Activated naive CD4-positive, alpha-beta T cell treated with anti-CD3 and anti-CD28 coated beads, Interleukin-2, amount 50 U/mL, for 24 hours (primary cell): Measurements from ENCODE around the gene SAT2.
A peak's percentile ranks its signal among the peaks of the same experiment; 100 is the strongest.

Experiments
- H3K27ac Mint-ChIP-seq: one replicate; pipeline ENCODE4 v1.8.0; 2021; ENCODE audit warnings: mild to moderate bottlenecking, mixed read lengths
- H3K27me3 Mint-ChIP-seq: one replicate; pipeline ENCODE4 v1.8.0; 2021; ENCODE audit warnings: mixed read lengths
- H3K36me3 Mint-ChIP-seq: one replicate; pipeline ENCODE4 v1.8.0; 2021; ENCODE audit warnings: mixed read lengths
- H3K4me1 Mint-ChIP-seq: one replicate; pipeline ENCODE4 v1.8.0; 2021; ENCODE audit warnings: mixed read lengths
- H3K4me3 Mint-ChIP-seq: one replicate; pipeline ENCODE4 v1.8.0; 2021; ENCODE audit warnings: mild to moderate bottlenecking, mixed read lengths
- H3K9me3 Mint-ChIP-seq: one replicate; pipeline ENCODE4 v1.8.0; 2021; ENCODE audit warnings: mixed read lengths

Gene SAT2

DNA sequence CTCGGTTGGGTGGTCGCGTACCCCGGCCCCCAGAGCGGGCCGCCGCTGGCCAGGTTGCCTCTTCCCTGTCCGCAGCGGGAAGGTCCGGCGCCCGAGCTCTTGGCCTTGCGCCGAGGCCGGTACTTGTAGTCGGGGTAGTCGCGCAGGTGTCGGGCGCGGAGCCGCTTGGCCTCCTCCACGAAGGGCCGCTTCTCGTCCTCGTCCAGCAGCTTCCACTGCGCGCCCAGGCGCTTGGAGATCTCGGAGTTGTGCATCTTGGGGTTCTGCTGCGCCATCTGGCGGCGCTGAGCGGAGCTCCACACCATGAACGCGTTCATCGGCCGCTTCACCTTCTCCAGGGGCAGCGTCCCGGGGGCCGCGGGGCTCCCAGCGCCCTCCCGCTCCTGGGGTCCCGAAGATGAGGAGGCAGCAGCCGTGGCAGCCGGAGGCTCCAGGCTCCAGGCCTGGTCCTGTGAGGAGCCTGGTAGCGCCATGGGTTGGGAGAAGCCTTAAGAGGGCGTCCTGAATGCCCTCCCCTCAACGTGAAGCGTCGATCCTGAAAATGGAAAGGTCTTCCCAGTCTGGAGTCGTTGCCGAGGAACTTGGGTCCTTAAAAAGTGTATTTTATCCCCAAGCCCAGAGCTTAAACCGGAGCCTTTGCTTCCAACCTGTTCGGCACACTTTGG lies 38.3 kb downstream of the SAT2 start:
- no peak overlapping the region for H3K4me3 Mint-ChIP-seq
- H3K9me3 Mint-ChIP-seq, result no peaks in the 10 kb centered on the region
- no peaks in the 10 kb centered on the region for H3K27me3 Mint-ChIP-seq
- H3K27ac Mint-ChIP-seq, result no peak overlapping the region
- peaks cover 14% of the 10 kb centered on the region for H3K4me1 Mint-ChIP-seq
- peaks cover 16% of the 10 kb centered on the region for H3K36me3 Mint-ChIP-seq

- Mint-ChIP-seq H3K36me3 (peaks cover 12% of the 10 kb centered on the region), H3K27me3 (no peaks in the 10 kb centered on the region), H3K4me1 (peaks cover 20% of the 10 kb centered on the region), H3K27ac (no peak overlapping the region), H3K9me3 (no peaks in the 10 kb centered on the region), H3K4me3 (no peak overlapping the region)
Observed at GRCh38 chr17:7588553-7589203, 38.9 kb downstream of the SAT2 start.

GRCh38 chr17:7587420-7588151 lies 40.0 kb downstream of the SAT2 start:
- no peak overlapping the region for H3K4me3 Mint-ChIP-seq
- peak overlapping the region; percentile 86 for H3K27ac Mint-ChIP-seq
- H3K27me3 Mint-ChIP-seq, result no peaks in the 10 kb centered on the region
- no peaks in the 10 kb centered on the region for H3K9me3 Mint-ChIP-seq
- peaks cover 20% of the 10 kb centered on the region for H3K4me1 Mint-ChIP-seq
- H3K36me3 Mint-ChIP-seq, result peaks cover 7% of the 10 kb centered on the region

DNA sequence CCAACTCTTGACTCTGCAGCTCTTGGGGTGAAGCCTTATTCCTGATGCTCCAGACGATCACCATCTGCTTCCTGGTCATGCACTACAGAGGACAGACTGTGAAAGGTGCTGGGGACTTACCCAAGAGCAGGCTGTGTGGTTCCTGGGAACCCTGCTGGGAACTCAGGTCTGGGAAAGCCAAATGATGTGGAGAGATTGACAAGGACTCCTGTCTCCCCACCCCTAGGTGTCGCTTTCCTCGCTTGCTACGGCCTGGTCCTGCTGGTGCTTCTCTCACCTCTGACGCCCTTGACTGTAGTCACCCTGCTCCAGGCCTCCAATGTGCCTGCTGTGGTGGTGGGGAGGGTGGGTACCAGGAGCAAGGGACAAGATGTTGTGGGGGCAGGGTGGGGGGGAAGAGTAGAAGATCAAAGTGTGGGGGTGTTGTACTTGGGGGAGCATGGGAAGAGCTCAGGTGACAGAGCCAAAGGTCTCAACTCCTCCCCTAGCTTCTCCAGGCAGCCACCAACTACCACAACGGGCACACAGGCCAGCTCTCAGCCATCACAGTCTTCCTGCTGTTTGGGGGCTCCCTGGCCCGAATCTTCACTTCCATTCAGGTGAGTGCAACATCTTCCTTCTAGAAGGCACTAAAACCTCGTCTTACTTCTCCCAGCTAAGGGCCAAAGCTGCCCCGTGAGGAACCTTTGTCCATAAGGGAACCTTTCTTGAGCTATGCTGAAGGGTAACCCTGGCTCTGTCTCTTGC lies 40.8 kb downstream of the SAT2 start:
- Mint-ChIP-seq H3K4me1 (peaks cover 27% of the 10 kb centered on the region), H3K36me3 (peaks cover 9% of the 10 kb centered on the region), H3K4me3 (no peak overlapping the region), H3K27ac (peak overlapping the region; percentile 86), H3K27me3 (no peaks in the 10 kb centered on the region), H3K9me3 (no peaks in the 10 kb centered on the region)

DNA sequence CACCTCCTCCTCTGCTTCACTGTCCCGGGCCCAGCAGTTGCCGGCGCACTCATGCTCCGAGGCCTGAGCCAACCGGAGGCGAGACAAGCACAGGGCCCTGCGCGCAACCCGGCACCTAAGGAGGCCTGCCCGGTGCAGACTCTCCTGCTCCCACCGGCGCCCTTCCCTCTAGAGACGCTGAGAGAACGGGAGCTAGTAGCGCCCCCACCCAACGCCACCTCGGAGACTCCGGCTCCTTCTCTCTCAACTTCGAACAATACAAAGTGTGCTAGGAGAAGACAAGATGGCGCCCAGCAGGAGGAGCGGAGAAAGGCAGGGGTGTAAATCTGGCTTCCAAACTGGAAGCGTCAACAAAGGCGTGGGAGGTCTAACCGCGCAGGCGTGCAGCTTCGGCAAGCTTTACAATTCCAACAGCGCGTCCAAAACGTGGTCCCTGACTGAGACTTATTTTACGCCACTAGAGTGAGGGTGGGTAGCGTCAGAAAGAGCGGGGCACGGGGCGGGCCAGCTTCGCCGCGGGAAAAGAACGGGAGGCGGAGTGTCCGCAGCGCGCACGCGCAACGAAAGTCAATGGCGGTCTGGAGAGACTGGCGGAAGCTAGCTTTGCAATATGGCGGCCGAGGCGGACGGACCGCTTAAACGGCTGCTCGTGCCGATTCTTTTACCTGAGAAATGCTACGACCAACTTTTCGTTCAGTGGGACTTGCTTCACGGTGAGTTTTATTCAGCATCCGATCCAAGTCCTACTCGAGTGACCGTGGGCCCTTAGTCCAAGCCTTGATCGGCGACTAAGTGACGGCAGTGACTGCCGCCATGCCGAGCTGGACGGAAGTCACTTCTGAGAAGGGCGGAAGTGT lies 44.1 kb downstream of the SAT2 start, which contains the start of gene MPDU1:
Gene MPDU1, plus strand, starts transcription at position 600 of the 857 bp plus-strand sequence. Its CDS starts 11 bp downstream, at position 611.
- H3K9me3 Mint-ChIP-seq, result no peaks in the 10 kb centered on the region
- peaks cover 8% of the 10 kb centered on the region for H3K36me3 Mint-ChIP-seq
- no peaks in the 10 kb centered on the region for H3K27me3 Mint-ChIP-seq
- H3K4me3 Mint-ChIP-seq, result peak within 1 kb of the TSS; percentile 97
- H3K27ac Mint-ChIP-seq, result peak within 1 kb of the TSS; percentile 100
- H3K4me1 Mint-ChIP-seq, result peaks cover 60% of the 10 kb centered on the region

DNA sequence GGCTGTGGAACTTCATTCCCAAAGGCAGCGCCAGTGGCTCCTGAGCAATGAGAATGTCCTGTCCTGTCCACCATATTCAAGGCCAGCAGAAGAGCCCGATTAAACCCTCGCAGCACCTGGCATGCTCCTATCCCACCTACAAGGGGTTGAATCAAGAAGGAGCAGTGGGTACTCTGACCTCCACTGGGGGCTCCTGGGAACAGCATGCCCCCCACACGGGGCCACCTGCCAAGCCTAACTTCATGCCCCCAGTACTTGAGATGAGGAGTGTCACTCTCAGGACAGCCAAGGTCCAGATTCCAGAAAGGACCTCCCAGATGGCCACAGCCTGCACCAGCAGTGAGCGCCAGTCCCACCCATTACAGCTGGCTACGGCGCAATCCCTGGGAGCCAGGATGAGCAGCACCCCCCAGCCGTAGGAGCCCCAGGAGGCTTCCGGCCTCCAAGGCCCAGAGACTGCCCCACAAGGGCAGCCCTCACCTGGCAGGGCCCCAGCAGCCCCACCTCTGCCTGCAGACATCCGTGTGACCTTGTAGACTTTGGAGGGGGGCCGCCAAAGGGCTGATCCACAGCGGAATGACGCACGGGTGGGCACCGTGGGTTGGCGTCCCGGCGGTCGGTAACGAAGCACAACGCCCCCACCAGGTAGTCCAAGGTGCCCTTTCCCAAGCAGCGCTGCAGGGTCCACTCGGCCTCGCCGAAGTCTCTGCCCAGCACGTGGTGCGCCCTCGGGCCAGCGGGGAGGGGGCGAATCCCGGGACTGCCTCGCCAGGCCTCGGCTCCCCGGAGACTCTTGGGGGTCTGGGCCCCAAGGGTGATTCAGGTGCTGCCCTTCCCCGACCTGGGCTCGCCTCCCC lies 45.0 kb downstream of the SAT2 start:
- Mint-ChIP-seq H3K36me3 (peaks cover 15% of the 10 kb centered on the region), H3K9me3 (no peaks in the 10 kb centered on the region), H3K27ac (peak overlapping the region; percentile 100), H3K4me3 (peak overlapping the region; percentile 54), H3K4me1 (peaks cover 68% of the 10 kb centered on the region), H3K27me3 (no peaks in the 10 kb centered on the region)

GRCh38 chr17:7580604-7581575 lies 46.7 kb downstream of the SAT2 start:
- Mint-ChIP-seq H3K27ac (peak overlapping the region; percentile 32), H3K27me3 (no peaks in the 10 kb centered on the region), H3K4me3 (peak overlapping the region; percentile 9), H3K4me1 (peaks cover 83% of the 10 kb centered on the region), H3K9me3 (no peaks in the 10 kb centered on the region), H3K36me3 (peaks cover 23% of the 10 kb centered on the region)

DNA sequence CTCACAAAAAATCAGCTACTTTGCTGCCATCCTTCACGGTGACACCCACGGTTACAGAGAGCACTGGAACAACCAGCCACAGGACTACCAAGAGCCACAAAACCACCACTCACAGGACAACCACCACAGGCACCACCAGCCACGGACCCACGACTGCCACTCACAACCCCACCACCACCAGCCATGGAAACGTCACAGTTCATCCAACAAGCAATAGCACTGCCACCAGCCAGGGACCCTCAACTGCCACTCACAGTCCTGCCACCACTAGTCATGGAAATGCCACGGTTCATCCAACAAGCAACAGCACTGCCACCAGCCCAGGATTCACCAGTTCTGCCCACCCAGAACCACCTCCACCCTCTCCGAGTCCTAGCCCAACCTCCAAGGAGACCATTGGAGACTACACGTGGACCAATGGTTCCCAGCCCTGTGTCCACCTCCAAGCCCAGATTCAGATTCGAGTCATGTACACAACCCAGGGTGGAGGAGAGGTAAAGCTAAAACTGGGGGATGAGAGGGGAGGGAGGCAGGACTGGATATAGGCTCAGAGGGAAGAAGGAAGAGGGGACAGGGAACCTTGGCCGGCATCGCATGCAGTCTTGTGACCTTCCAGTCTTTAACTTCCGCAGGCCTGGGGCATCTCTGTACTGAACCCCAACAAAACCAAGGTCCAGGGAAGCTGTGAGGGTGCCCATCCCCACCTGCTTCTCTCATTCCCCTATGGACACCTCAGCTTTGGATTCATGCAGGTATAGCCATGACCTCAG lies 47.6 kb downstream of the SAT2 start:
- H3K4me1 Mint-ChIP-seq, result peaks cover 82% of the 10 kb centered on the region
- H3K4me3 Mint-ChIP-seq, result peak overlapping the region; percentile 81
- H3K36me3 Mint-ChIP-seq, result peaks cover 24% of the 10 kb centered on the region
- H3K27ac Mint-ChIP-seq, result peak overlapping the region; percentile 95
- H3K9me3 Mint-ChIP-seq, result no peaks in the 10 kb centered on the region
- H3K27me3 Mint-ChIP-seq, result no peaks in the 10 kb centered on the region

GRCh38 chr17:7579001-7579833 lies 48.4 kb downstream of the SAT2 start, which contains the start of gene CD68:
Gene CD68 (plus strand): TSS chr17:7579638. CDS start chr17:7579678, 40 bp downstream.
- peak within 1 kb of the TSS; percentile 81 for H3K4me3 Mint-ChIP-seq

DNA sequence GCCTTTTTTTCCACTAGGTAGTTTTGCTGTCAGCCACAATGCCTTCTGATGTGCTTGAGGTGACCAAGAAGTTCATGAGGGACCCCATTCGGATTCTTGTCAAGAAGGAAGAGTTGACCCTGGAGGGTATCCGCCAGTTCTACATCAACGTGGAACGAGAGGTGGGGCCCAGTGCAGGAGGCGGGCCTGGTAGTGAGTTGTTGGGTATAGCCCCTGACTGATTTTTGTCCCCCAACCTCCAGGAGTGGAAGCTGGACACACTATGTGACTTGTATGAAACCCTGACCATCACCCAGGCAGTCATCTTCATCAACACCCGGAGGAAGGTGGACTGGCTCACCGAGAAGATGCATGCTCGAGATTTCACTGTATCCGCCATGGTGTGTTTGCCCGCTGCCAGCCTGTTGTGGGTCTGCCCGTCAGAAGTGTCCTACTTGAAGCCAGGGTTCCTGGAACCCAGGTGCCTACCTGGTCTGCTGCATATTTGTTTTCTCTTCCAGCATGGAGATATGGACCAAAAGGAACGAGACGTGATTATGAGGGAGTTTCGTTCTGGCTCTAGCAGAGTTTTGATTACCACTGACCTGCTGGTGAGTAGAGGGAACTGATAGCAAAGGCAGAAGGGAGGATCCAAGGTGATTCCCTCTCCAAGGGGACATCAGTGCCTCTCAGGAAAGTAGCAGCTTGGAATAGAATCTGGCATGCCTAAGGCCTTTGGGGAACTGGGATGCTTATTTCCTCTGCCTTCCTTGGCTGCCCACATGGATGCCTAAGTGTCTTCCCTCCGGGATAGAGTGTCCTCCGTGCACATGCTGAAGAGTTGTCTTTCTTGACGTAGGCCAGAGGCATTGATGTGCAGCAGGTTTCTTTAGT lies 50.1 kb downstream of the SAT2 start:
- H3K36me3 Mint-ChIP-seq, result peaks cover 36% of the 10 kb centered on the region
- H3K4me3 Mint-ChIP-seq, result peak overlapping the region; percentile 98
- peaks cover 74% of the 10 kb centered on the region for H3K4me1 Mint-ChIP-seq
- H3K9me3 Mint-ChIP-seq, result no peaks in the 10 kb centered on the region
- H3K27ac Mint-ChIP-seq, result peak overlapping the region; percentile 100
- no peaks in the 10 kb centered on the region for H3K27me3 Mint-ChIP-seq

More at GRCh38 chr17:7579001-7579833, 48.4 kb downstream of the SAT2 start, which contains the start of gene CD68:
- no peaks in the 10 kb centered on the region for H3K9me3 Mint-ChIP-seq
- H3K27me3 Mint-ChIP-seq, result no peaks in the 10 kb centered on the region
- peaks cover 30% of the 10 kb centered on the region for H3K36me3 Mint-ChIP-seq
- peak within 1 kb of the TSS; percentile 95 for H3K27ac Mint-ChIP-seq
- peaks cover 80% of the 10 kb centered on the region for H3K4me1 Mint-ChIP-seq

DNA sequence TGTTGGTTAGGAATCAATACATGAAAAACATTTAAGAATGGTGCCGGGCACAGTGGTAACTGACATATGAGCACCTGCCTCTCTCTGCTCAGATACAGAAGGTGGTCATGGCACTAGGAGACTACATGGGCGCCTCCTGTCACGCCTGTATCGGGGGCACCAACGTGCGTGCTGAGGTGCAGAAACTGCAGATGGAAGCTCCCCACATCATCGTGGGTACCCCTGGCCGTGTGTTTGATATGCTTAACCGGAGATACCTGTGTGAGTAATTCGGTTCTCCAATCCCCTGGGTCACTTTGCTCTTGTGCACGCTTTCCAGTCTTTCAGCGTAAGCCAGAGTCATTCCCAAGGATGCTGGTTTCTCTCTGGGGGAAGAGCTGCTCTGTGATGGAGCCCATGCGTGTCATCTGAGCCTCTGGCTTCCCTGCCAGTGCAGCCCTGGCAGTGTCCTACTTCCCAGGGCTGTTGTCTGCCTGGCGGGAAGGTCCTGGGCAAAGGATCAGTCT lies 51.1 kb downstream of the SAT2 start:
- Mint-ChIP-seq H3K9me3 (no peaks in the 10 kb centered on the region), H3K36me3 (peaks cover 37% of the 10 kb centered on the region), H3K4me1 (peaks cover 74% of the 10 kb centered on the region), H3K4me3 (peak overlapping the region; percentile 98), H3K27me3 (no peaks in the 10 kb centered on the region), H3K27ac (peak overlapping the region; percentile 100)
